ENCODE results near the gene HS6ST2.

The HS6ST2 gene

GRCh38 chrX:132615391-132616131 is 342.9 kb downstream of the HS6ST2 start:
- peak; percentile 15 for DNase-seq (ENCODE audit: low spot score)

GRCh38 chrX:132614297-132614696 is 344.1 kb downstream of the HS6ST2 start:
- no peak for DNase-seq (ENCODE audit: low spot score)

GRCh38 chrX:132613801-132614200 is 344.6 kb downstream of the HS6ST2 start:
- DNase-seq (ENCODE audit: low spot score), result no peak

GRCh38 chrX:132612821-132613564 is 345.4 kb downstream of the HS6ST2 start:
- peak; percentile 6 for DNase-seq (ENCODE audit: low spot score)

GRCh38 chrX:132610536-132610935 is 347.9 kb downstream of the HS6ST2 start:
- no peak for DNase-seq (ENCODE audit: low spot score)

- no peak for DNase-seq (ENCODE audit: low spot score)
Measured at GRCh38 chrX:132609362-132609848, 349.0 kb downstream of the HS6ST2 start.

- DNase-seq (ENCODE audit: low spot score), result no peak
Measured at GRCh38 chrX:132603700-132604286, 354.6 kb downstream of the HS6ST2 start.

- no peak for DNase-seq (ENCODE audit: low spot score)
Measured at GRCh38 chrX:132602701-132603100, 355.7 kb downstream of the HS6ST2 start.

- DNase-seq (ENCODE audit: low spot score), result no peak
Measured at GRCh38 chrX:132594999-132595398, 363.4 kb downstream of the HS6ST2 start.

GRCh38 chrX:132594129-132594528 is 364.3 kb downstream of the HS6ST2 start:
- DNase-seq (ENCODE audit: low spot score), result no peak

GRCh38 chrX:132592880-132593279 is 365.5 kb downstream of the HS6ST2 start:
- DNase-seq (ENCODE audit: low spot score), result no peak

- DNase-seq (ENCODE audit: low spot score), result no peak
Measured at GRCh38 chrX:132591719-132592275, 366.6 kb downstream of the HS6ST2 start.

- no peak for DNase-seq (ENCODE audit: low spot score)
Measured at GRCh38 chrX:132590350-132591026, 367.9 kb downstream of the HS6ST2 start.

- no peak for DNase-seq (ENCODE audit: low spot score)
Measured at GRCh38 chrX:132584936-132585335, 373.5 kb downstream of the HS6ST2 start.

- DNase-seq (ENCODE audit: low spot score), result no peak
Measured at GRCh38 chrX:132576939-132577338, 381.5 kb downstream of the HS6ST2 start.
